ENCODE measurements around the gene SMPD2. TPM values are rescaled to one million over a fixed set of nuclear protein-coding genes. Genes with fewer than 3 reads are reported as not detected.

SMPD2 gene
- total RNA-seq, 1 experiment from 2014 or later, result 14.7 TPM

- Histone ChIP-seq H2AFZ (ENCODE audit: low read depth, low read length, poor library complexity, severe bottlenecking) (no peak overlapping the region), H3K4me2 (ENCODE audit: low read length) (no peak overlapping the region), H3K9me3 (ENCODE audit: control insufficient read depth in 1 of 2, insufficient read depth in 1 of 2, low read depth in 1 of 2, low read length in 2 of 2) (no peaks in the 10 kb centered on the region), H3K9ac (ENCODE audit: low read length) (no peak overlapping the region), H3K4me3 (replicated peaks in 1 of 2; ENCODE audit: low read depth in 1 of 2, low read length in 2 of 2) (no peak overlapping the region), H3K27ac (ENCODE audit: low read depth, low read length) (no peak overlapping the region), H3K9me2 (ENCODE audit: insufficient read depth) (no peaks in the 10 kb centered on the region), H3K27me3 (ENCODE audit: insufficient read depth, low read length) (no peaks in the 10 kb centered on the region), H3K4me1 (ENCODE audit: control insufficient read depth in 1 of 2, insufficient read depth in 2 of 2, low read length in 2 of 2) (peaks cover 5 to 12% of the 10 kb centered on the region in 2 experiments; a peak in 3 of 4 replicates), H4K20me1 (ENCODE audit: insufficient read depth) (no peaks in the 10 kb centered on the region), H3K36me3 (ENCODE audit: control insufficient read depth in 1 of 2, insufficient read depth in 2 of 2, low read length in 2 of 2) (peaks cover 0 to 6% of the 10 kb centered on the region in 2 experiments; a peak in 2 of 4 replicates), H3K79me2 (ENCODE audit: insufficient read depth, low read length) (peaks cover 14% of the 10 kb centered on the region)
- ATAC-seq (no peak), DNase-seq (ENCODE audit: low read depth, low spot score) (no peak)
- POLR2A ChIA-PET, result interaction anchor here (0.6 kb wide), 1 partner anchor 34 kb away, joined by 3 read pairs; no protein-coding TSS in a partner anchor
- intact Hi-C loops (cut with micrococcal nuclease), result no loop called here
- TF ChIP-seq RAD21 (IDR thresholded peaks at IDR 0.05; ENCODE audit: low read depth) (no peak), EZH2 (IDR thresholded peaks at IDR 0.05) (no peak), CBX3 (IDR thresholded peaks at IDR 0.05; ENCODE audit: low read depth) (no peak), POLR2A (IDR thresholded peaks at IDR 0.05; ENCODE audit: borderline replicate concordance, extremely low read depth, insufficient read depth, insufficient read length) (no peak), SIN3A (IDR thresholded peaks at IDR 0.05; ENCODE audit: low read depth) (no peak), SP1 (IDR thresholded peaks at IDR 0.05; ENCODE audit: low read depth) (no peak), FOSL1 (IDR thresholded peaks at IDR 0.05; ENCODE audit: low read depth) (no peak), JUND (IDR thresholded peaks at IDR 0.05) (no peak), EGR1 (IDR thresholded peaks at IDR 0.05; ENCODE audit: low read depth) (no peak), ELF1 (IDR thresholded peaks at IDR 0.05; ENCODE audit: borderline replicate concordance, low read depth) (no peak), POLR2AphosphoS5 (IDR thresholded peaks at IDR 0.05; ENCODE audit: low read depth, low read length) (no peak), YY1 (IDR thresholded peaks at IDR 0.05; ENCODE audit: extremely low read depth, insufficient replicate concordance, low read depth, low read length) (no peak), TCF7L2 (IDR thresholded peaks at IDR 0.05; ENCODE audit: borderline replicate concordance, extremely low read depth, insufficient read depth, insufficient read length) (no peak), CEBPB (IDR thresholded peaks at IDR 0.05; ENCODE audit: low read depth) (no peak)
- TF ChIP-seq, protein P1, sequence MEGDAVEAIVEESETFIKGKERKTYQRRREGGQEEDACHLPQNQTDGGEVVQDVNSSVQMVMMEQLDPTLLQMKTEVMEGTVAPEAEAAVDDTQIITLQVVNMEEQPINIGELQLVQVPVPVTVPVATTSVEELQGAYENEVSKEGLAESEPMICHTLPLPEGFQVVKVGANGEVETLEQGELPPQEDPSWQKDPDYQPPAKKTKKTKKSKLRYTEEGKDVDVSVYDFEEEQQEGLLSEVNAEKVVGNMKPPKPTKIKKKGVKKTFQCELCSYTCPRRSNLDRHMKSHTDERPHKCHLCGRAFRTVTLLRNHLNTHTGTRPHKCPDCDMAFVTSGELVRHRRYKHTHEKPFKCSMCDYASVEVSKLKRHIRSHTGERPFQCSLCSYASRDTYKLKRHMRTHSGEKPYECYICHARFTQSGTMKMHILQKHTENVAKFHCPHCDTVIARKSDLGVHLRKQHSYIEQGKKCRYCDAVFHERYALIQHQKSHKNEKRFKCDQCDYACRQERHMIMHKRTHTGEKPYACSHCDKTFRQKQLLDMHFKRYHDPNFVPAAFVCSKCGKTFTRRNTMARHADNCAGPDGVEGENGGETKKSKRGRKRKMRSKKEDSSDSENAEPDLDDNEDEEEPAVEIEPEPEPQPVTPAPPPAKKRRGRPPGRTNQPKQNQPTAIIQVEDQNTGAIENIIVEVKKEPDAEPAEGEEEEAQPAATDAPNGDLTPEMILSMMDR (IDR thresholded peaks at IDR 0.05 in 2 of 3, conservative IDR thresholded peaks at IDR 0.05 in 1 of 3; ENCODE audit: borderline replicate concordance in 1 of 3, insufficient read depth in 1 of 3, low read depth in 2 of 3, low read length in 2 of 3), result no peak
- TF ChIP-seq, protein P2, sequence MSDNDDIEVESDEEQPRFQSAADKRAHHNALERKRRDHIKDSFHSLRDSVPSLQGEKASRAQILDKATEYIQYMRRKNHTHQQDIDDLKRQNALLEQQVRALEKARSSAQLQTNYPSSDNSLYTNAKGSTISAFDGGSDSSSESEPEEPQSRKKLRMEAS (IDR thresholded peaks at IDR 0.05), result no peak
- TF ChIP-seq, protein P3, sequence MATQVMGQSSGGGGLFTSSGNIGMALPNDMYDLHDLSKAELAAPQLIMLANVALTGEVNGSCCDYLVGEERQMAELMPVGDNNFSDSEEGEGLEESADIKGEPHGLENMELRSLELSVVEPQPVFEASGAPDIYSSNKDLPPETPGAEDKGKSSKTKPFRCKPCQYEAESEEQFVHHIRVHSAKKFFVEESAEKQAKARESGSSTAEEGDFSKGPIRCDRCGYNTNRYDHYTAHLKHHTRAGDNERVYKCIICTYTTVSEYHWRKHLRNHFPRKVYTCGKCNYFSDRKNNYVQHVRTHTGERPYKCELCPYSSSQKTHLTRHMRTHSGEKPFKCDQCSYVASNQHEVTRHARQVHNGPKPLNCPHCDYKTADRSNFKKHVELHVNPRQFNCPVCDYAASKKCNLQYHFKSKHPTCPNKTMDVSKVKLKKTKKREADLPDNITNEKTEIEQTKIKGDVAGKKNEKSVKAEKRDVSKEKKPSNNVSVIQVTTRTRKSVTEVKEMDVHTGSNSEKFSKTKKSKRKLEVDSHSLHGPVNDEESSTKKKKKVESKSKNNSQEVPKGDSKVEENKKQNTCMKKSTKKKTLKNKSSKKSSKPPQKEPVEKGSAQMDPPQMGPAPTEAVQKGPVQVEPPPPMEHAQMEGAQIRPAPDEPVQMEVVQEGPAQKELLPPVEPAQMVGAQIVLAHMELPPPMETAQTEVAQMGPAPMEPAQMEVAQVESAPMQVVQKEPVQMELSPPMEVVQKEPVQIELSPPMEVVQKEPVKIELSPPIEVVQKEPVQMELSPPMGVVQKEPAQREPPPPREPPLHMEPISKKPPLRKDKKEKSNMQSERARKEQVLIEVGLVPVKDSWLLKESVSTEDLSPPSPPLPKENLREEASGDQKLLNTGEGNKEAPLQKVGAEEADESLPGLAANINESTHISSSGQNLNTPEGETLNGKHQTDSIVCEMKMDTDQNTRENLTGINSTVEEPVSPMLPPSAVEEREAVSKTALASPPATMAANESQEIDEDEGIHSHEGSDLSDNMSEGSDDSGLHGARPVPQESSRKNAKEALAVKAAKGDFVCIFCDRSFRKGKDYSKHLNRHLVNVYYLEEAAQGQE (IDR thresholded peaks at IDR 0.05; ENCODE audit: low read depth), result no peak
- TF ChIP-seq, protein P4, sequence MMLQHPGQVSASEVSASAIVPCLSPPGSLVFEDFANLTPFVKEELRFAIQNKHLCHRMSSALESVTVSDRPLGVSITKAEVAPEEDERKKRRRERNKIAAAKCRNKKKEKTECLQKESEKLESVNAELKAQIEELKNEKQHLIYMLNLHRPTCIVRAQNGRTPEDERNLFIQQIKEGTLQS (IDR thresholded peaks at IDR 0.05), result no peak
- TF ChIP-seq, protein P5, sequence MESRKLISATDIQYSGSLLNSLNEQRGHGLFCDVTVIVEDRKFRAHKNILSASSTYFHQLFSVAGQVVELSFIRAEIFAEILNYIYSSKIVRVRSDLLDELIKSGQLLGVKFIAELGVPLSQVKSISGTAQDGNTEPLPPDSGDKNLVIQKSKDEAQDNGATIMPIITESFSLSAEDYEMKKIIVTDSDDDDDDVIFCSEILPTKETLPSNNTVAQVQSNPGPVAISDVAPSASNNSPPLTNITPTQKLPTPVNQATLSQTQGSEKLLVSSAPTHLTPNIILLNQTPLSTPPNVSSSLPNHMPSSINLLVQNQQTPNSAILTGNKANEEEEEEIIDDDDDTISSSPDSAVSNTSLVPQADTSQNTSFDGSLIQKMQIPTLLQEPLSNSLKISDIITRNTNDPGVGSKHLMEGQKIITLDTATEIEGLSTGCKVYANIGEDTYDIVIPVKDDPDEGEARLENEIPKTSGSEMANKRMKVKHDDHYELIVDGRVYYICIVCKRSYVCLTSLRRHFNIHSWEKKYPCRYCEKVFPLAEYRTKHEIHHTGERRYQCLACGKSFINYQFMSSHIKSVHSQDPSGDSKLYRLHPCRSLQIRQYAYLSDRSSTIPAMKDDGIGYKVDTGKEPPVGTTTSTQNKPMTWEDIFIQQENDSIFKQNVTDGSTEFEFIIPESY (IDR thresholded peaks at IDR 0.05; ENCODE audit: extremely low read depth, insufficient replicate concordance, low read length), result no peak
- RAD21 ChIA-PET (ENCODE audit: low non-redundant PET in 1 of 2, low total read pairs in 2 of 2, uncharacterized antibody in 2 of 2, unreplicated experiment in 2 of 2), result no interaction called here
- CTCF ChIA-PET, result no interaction called here
- BruUV-seq (replicated peaks), result no TSS peak
Measured at GRCh38 chr6:109446072-109446471, 5.5 kb downstream of the SMPD2 start.

Measured in HCT116 (cell line).